ENCODE results near the gene PROX2. TPM values are rescaled to one million over a fixed set of nuclear protein-coding genes. Genes with fewer than 3 reads are reported as not detected.
A peak's percentile ranks its signal among the peaks of the same experiment; 100 is the strongest.

Gene PROX2
- total RNA-seq, 1 experiment from 2014 or later: not detected

DNA sequence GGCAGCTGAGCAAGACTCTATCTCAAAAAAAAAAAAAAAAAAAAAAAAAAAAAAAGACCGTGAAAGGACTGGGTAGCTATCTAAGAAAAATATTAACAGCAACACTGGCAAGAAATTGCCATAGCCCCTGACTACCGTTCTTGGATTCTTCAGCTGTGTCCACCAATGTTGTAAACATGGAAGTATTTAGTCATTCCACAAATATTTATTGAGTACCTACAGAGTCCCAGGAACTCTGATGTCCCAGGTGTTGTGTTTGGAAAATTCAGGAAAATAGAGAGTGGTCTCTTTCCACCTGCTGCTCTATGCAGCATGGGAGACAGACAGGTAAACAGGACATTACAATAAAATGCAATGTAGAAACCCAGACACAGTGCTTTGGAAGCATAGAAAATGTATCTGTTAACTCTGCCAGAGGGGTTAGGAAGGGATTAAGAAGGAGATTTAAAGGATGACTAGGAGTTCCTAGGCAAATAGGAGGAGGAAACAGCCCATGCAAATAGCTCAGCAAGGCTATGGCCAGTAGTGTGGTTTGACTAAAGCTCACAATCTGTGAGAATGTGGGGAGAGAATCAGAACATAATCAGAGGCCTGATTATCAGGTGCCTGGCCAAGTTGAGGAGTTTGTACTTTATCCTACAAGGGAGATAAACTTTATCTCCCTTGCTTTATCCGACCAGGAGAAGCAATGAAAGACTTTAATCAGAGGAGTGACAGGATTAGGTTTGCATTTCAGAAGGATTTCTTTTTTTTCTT lies 3.7 kb upstream of the PROX2 start:
- DNase-seq (ENCODE audit: low spot score): no peak

DNA sequence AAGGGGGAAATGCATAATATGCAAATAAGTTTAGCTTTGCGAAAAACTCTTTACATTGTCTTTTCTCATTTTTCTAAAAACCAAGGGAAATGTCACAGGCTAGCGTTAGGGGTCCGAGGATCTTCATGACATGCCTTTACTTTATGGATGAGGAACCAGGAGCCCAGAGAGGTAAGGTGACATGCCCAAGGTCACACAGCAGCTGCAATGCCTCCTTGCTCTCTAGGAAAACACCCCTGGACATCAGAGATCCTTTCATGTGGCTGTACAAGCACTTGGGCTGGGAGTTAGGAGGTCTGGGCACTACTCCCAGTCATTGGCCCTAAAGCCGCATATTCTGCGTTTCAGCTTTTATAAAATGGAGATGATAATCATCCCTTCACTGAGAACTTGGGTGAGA lies 741 bp downstream of the PROX2 start:
- no peak for DNase-seq (ENCODE audit: low spot score)

DNA sequence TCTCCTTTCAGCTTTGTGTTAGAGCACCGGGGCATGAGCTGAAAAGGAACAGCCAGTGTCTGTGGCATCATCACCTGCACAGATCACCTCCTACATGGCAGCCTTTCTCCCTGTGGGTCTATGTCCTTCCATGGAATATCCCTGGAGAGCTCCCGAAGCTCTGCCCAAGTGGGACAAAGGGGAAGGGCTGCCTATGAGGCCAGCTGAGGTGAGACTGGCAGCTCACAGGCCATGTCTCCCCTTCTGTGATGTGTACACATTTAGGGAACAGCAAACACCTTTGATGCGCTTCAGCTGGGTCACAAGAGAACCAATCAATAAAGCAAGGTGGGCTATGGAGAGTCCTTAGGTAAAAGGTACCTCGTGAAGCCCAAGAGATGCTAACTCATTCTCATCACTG lies 4.1 kb downstream of the PROX2 start:
- DNase-seq (ENCODE audit: low spot score): no peak

DNA sequence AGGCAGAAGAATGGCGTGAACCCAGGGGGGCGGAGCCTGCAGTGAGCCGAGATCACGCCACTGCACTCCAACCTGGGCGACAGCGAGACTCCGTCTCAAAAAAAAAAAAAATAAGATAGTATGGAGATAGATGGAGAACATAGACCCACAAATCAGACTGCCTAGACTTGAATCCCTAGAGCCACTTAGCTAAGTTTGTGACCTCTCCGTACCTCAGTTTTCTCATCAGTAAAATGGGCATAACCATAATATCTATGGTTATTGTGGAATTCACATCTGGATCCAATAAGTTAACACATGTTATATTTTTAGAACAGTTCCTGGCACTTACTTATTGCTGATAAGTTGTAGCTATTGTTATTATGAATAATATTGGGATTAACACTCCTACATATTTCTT lies 7.2 kb downstream of the PROX2 start:
- no peak for DNase-seq (ENCODE audit: low spot score)

DNA sequence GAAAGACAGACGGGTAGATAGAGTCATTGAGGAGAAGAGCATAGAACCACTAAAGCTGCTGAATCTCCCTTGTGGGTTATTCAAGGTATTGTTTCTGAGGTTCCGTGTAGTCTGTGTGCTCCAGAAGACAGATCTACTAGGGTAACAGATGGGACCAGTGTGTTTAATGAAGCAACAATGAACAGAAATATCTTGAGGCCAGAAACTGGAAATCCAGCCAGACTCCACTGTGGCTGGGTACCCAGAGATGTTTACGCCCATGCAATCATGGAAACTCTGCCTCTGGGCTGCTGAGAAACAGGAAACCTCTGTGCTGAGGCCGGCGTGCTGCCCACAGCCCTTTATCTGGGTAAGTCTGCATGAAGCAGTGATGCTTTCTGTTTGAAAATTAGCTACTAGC lies 8.3 kb downstream of the PROX2 start:
- DNase-seq (ENCODE audit: low spot score): no peak

DNA sequence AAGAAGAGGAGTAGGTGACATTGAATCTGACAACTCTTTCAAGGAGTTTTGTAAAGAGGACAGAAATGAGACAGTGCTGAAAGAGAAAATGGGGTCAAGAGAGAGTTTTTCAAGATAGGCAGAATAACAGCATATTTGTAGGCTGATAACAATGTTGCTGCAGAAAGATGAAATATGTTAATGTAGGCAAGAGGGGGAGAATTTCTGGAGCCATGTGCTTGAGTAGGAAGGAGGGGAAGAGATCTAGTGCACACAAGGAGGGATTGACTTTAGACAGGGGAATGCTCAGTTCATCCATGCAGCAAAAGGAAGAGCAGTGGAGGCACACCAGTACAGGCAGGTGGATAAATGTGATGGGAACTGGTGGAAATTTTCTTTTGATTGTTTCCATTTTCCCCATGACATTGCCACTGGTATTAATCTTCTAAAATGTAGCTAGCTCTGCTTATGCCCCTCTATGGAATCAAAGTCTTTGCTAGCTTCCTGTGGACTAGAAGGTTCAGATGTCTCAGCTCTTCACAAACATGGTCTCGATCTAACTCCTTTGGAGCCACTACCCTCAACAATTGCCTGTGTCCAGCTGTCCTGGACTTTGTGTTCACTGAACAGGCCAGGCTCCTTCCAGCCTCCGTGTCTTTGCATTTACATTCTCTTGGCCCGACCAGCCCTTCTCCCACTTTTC lies 9.1 kb downstream of the PROX2 start:
- no peak for DNase-seq (ENCODE audit: low spot score)

DNA sequence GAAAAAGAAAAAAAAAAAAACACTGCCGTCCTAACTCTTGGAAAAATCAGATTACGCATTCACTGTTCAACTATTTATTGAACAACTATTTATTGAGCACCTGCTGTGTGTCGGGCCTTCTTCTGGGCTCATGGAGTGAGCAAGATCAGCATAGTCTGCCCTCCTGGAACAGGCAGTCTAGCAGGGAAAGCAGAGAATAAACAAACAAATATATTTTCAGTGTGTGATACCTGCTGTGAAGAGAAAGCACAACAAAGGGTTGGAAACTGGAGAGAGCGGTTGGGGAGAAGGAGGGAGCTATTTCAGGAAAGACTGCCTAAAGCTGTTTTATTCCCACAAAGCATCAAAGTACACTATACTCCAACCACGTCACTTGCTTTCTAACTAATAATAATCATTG lies 10.8 kb downstream of the PROX2 start:
- DNase-seq (ENCODE audit: low spot score): no peak

DNA sequence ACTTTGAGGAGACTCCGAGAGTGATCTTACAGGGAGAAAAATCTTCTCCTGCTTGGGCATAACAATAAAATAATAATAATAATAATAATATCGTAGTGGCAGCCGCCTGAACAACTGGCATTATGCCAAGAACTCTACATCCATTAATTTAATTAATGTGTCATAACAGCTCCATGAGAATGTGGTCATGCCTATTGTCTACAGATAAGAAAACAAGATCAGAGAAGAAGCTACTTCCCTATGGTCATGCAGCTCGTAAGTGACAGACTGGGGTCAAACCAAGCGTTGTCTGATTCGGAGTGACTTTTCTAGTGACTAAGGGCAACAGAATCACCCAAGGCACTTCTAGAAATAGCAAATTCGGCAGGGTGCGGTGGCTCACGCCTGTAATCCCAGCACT lies 11.7 kb downstream of the PROX2 start:
- no peak for DNase-seq (ENCODE audit: low spot score)

DNA sequence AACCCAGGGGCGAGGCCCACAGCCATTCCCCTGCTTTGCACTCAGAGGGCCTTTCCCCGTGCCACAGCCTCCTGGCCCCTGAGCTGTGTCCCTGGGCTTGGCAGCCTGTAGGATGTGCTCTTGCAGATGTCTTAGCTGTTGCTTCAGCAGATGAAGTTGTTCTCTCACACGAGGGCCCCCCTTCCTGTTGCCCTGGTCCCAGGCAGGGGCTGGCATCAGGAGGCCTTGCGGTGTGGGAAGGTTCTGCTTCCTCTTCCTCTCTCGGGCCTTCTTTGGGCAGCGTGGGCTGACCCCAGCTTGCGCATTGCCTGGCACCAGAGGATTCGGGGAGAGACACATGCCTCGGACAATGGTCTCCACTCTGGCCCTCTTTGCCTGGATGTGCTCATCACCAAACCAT lies 12.7 kb downstream of the PROX2 start:
- DNase-seq (ENCODE audit: low spot score): no peak

DNA sequence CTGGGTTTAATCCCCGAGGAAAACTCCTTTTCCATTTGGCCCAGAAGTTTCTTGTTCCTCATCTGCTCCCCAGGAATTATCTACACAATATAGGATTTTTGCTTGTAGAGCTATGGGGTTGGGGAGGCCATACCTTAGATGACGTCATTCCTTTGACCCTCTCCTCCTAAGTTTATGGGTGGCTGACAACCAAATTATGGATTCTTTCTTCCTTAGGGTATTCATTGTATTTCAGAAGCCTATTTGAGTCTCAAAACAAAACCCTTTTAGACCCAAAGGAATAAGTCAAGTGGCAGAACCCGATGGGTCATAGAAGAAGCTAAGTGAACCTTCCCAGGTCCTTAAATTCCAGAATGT lies 14.2 kb downstream of the PROX2 start:
- no peak for DNase-seq (ENCODE audit: low spot score)

DNA sequence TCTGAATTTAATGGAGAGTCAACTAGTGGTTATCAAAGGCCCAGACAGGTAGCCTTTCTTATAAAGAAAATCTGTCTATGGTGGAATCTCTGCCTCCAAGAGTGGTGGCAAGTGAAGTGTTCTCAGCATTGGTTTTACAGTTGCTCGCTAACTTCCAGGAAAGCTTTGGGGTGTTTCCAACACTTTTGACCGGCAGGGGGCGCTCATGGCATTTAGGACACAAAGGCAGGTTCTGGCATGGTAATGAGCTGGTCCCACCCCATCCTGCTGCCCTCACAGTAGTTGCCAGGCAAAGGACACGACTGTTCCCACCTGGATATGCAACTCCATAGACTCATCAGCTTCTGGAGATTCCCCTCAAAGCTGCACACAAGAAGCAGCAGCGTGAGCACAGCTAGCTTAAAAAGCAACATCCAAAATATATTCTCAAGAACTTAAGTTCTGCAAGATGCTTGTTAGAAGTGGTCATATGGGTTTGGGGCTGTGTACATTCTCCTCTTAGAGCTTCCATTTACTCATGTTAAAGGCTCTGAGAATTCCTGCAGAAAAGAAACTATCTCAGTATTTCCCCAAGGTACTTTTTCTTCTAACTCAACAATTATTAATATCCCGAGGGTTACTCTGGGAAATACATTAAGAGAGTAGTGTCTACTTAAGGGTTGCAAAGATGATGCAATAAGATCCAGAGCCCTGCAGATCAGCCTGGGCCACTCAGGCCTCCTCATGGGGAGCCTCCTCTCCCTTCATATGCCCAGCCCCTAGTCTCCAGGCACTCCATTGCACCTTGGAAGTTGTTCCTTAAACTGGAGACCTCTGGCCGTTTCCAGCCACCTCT lies 14.8 kb downstream of the PROX2 start:
- peak; percentile 67 for DNase-seq (ENCODE audit: low spot score)

DNA sequence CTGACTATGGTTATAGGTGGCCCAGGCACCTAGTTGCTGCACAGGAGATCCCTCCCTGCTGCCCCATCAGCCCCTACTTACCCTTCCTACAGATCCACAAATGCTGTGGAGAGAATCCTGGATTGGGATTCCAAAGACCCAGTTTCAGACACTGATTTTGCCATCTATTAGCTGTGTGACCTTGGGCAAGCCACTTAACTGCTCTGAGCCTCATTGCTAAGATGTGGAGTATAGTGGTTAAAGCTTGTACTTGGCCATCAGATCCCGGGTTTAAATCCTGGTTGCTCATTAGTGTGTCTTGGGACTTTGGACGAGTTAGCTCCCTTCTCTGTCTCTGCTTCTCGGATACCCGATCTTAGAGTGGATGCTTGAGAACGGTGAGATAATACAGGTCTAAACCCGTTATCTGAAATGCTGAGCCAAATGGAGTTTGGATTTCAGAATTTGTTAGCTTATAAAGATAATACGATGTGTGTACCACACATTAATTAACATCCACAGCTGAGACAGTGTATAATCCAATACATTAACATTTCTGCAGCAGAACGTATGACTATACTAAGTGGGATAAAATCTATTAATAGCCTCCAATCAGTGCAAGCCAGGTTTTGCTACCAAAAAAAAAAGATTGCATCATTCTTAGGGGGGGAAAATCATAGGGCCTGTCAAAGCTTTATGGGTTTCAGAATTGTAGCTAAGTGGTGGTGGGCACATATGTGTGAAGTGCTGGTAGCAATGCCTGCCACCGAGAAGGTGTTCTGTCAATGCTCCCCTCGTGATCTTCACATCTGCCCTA lies 16.0 kb downstream of the PROX2 start:
- DNase-seq (ENCODE audit: low spot score): no peak

DNA sequence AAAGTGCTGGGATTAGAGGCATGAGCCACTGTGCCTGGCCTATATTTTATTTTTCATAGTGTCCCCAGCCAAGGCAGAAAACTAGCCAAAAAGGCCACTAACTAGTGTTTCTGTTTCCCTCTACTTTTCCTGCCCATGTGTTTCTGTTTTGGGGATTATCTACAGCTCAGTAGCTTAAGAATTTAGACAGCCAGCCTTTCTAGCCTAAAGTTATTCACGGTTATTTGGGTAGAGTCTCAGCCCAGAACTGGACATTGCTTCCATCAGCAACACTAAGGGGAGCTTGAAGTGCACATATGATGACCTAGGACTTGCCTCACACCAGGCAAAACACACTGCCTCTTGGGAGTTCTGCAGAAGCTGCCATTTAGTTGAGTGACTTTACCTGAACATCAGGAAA lies 17.9 kb downstream of the PROX2 start:
- DNase-seq (ENCODE audit: low spot score): no peak

DNA sequence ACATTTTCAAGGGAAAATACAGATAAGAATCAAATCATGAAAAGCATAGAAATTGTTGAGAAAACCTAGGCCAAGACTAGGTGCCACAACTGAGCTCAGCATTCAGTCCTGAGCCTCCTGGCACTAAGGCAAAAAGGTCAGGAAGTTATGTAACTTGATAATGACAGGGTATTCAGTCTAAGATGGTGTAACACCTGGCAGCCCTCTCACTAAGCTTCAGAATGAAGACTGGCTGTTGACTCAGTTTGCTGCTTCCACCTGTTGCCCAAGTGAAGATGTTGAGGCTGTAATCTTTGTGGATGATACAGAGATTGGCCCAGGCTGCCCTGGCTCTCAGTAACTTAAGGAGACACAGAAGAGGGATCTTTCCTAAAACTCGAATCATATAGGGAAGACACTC lies 19.6 kb downstream of the PROX2 start:
- no peak for DNase-seq (ENCODE audit: low spot score)

DNA sequence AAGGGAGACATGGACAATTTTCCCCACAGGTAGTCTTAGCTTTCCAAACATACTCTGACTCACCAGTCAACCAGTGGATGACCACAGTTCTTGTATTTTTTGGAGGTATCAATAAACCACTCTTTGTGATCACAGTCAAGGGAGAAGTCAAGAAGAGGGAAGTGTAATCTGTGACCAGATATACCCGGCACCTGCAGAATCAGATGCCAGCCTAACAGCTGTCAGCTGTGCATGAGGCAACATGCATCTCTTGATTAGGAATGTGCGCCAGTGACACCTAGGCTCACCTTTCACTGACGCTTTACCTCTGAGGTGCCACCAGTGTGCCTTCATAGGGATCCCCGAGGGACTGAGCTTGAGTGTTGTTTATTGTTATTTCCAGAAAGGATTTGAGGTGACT lies 20.0 kb downstream of the PROX2 start:
- DNase-seq (ENCODE audit: low spot score): no peak

DNA sequence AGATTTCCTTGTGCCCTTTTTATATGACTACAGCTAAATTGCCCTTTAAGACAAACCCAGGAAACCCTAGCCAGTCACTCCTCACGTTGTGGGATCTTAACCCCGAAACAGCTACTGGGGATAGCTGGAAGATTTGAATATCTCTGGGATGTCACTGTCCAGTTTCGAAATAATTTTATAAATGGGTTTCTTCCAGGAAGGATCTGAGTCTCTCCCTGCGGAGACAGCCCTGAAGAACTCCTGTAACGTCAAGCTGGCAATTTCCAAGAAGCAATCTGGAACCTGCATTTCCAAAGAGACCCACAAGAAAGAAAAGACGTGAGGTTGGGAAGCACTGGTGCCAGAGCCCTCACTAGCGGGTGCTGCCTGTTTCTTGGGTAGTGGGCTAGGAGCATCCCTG lies 20.9 kb downstream of the PROX2 start:
- DNase-seq (ENCODE audit: low spot score): no peak

DNA sequence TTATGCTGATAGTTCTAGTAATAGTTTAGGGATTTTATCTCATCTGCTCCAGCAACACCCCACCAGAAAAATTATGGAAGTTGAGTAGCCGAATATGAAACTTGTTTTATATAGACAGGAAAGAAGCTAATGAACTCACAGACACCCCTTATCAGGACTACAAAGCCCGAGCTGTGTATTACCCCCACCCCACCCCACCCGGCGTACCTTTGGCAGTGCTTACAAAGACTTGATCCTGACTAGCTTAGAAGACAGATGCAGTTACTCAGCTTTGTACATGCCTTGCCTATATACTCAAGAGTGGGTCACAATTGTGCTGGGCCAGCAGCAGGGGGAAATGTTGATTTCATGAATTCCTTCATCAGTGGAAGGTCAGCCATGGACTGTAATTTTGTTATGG lies 22.4 kb downstream of the PROX2 start:
- no peak for DNase-seq (ENCODE audit: low spot score)

DNA sequence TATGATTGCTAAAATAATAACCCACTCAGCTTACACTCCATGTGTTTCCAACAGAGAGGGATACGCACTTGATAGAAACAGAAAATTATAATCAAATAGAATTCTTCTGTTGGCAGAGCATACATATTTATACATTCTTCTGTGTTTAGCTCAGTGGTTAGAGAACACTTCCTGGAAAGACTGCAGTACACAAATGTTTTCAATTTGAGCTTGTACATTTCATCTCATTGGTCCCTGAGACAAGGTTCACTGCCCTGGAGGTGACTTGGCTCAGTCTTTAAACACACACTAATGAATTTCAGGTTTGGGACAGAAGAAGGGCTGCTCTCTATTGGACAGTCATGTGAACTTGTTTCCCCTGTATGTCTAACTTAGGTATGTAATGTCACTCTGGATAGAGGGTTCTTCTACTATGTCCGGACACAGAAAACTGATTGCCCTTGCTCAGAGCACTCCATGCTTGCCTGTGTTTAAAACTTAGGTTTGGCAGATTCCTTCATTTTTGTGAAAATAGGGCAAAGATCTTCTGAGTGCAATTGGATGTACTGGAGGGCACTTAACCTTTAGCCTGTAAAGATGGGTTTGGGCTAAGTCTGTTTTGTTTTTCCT lies 22.9 kb downstream of the PROX2 start:
- no peak for DNase-seq (ENCODE audit: low spot score)

DNA sequence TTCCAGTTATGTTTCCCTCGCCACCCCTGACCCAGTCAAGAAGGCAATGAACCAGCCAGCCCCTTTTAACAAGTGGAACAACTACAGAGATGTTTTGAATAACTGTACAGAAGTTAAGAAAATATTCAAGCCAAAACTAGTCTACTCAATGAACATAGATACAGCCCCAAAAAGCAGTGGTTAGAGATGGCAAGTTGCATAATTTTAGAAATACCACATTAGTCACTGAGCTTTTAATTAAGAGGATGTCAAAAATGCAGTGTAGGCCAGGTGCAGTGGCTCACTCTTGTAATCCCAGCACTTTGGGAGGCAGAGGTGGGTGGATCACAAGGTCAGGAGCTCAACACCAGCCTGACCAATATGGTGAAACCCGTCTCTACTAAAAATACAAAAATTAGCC lies 27.2 kb downstream of the PROX2 start:
- DNase-seq (ENCODE audit: low spot score): no peak

DNA sequence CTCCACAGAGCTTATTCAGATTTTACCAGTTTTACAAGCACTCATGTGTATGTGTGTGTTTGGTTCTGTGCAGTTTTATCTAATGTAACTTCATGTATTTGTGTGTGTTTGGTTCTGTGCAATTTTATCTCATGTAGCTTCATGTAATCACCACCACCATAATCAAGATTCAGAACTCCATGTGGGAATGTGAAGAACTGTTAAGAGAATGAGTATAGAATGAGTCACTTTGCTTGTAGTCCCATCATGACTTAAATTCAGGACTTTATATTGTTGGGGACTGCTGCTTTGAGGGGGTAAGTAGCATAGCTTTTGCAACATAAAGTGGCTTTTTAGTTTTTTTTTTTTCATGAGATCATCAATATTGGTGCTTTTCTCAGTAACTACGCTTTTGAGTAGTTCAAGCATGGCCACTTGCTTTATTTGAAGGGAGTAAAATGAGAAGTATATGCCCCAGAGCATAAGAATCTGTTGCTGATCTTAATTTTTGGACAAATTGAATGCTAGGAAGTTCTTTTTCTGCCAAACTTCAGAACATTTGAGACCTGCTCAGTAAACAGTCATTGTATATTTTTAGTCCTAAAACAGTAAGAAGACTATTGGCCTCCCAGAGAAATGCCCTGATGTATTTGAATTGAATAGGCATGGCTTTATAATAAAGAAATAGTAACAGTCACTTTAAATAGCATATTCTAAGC lies 28.8 kb downstream of the PROX2 start:
- DNase-seq (ENCODE audit: low spot score): peak; percentile 5

DNA sequence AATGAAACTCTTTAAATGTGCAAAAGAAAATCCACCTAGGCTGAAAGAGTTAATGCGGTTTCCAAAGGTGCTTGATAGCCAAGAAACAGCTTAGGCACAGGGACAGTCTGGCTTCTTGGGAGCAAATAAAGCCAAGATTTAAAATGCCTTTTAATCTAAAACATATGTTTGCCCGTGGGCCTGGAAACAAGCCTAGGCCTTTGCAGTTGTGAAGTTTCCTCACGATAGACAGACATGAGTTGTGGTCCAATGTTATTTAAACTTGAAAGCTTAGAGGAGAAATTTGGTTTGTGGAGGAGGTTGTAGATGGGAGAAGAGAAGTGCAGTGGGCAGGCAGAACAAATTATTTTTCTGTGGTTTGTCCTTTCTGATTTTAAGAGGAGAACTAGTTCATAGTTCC lies 29.8 kb downstream of the PROX2 start:
- DNase-seq (ENCODE audit: low spot score): no peak

All from A172 (cell line).